Mucosa of descending colon (tissue), 3 donors: ENCODE results near the gene NID1. TPM values are rescaled to one million over a fixed set of nuclear protein-coding genes. Genes with fewer than 3 reads are reported as not detected.

Source experiments
- ATAC-seq: fragments of 200-7000 bp; cut with Tn5 transposase; one replicate; pipeline ENCODE4 v1.9.1; 2020; ENCODE audit warnings: mild to moderate bottlenecking, moderate library complexity
- DNase-seq, 3 donors: peaks; one replicate each; pipeline ENCODE4 v3.0.0-alpha.2; 2020
- H3K36me3 ChIP-seq: fragments of 200-600 bp; one replicate; pipeline ENCODE4 v1.8.0; 2021; ENCODE audit warnings: low read depth, mild to moderate bottlenecking
- H3K4me1 ChIP-seq: fragments of 200-600 bp; one replicate; pipeline ENCODE4 v1.8.0; 2021; ENCODE audit warnings: low read depth, mild to moderate bottlenecking
- H3K4me3 ChIP-seq: fragments of 200-600 bp; one replicate; pipeline ENCODE4 v1.8.0; 2021; ENCODE audit warnings: mild to moderate bottlenecking
- H3K9me3 ChIP-seq: fragments of 200-600 bp; one replicate; pipeline ENCODE4 v1.8.0; 2021; ENCODE audit warnings: mild to moderate bottlenecking
- CTCF ChIP-seq: fragments of 200-600 bp; IDR thresholded peaks from one replicate; pipeline ENCODE4 v1.8.0; 2022; ENCODE audit warnings: antibody characterized with exemption, mild to moderate bottlenecking
- intact Hi-C, 2 donors: fragments of 100-400 bp; cut with DNase I in 1 of 2; cut with micrococcal nuclease in 1 of 2; formaldehyde crosslinking; loops; one replicate each; pipeline versions ENCODE4 v1.11.0 to v1.11.1; 2022; cut with DNase I, micrococcal nuclease
- long read RNA-seq, 2 donors: library from polyadenylated mRNA; unstranded; transcript quantifications; one replicate each; pipeline ENCODE4 v2.0.0, GENCODE V29; 2019 to 2021
- total RNA-seq, 3 donors: library from RNA; stranded (reverse); fragmentation: NEBNext Ultra II Directional in 2 of 3; extraction: Animal tissue kit (Norgen Biotek cat#: 25700) in 2 of 3; gene quantifications; one replicate each; pipeline versions ENCODE4 v1.2.1 to v1.2.4, GENCODE V29; 2021 to 2023
- donor health status: DM: no; HTN: no; CAD: no; lungs with moderate emphysema.
- donor health status: DM: no; HTN: no; CAD: no.
- donor health status: DM: no; HTN: yes; CAD: no.

The NID1 gene
- 100 to 1,000 TPM in 1 of 3 donors, 10 to 100 TPM in 1, 1 to 10 TPM in 1; 7.2 to 118 (median 36.7) TPM for total RNA-seq
- long read RNA-seq, donor 1, full-length matches to known transcripts: 30 of 58 reads
- long read RNA-seq, donor 1, partial matches to known transcripts: 16 of 58 reads
- long read RNA-seq, donor 1, other reads (novel, unspliced or antisense): 12 of 58 reads
- long read RNA-seq, donor 2, full-length matches to known transcripts: 1 of 2 reads
- long read RNA-seq, donor 2, partial matches to known transcripts: 1 of 2 reads
- long read RNA-seq, donor 2, other reads (novel, unspliced or antisense): 0 of 2 reads

GRCh38 chr1:236064674-236065508, at the start of gene NID1:
NID1 (minus strand) TSS chr1:236065090; CDS start chr1:236065079, 11 bp downstream.
- Histone ChIP-seq H3K4me3 (peak within 1 kb of the TSS; percentile 34), H3K9me3 (no peaks in the 10 kb centered on the region), H3K4me1 (peaks cover 12% of the 10 kb centered on the region), H3K36me3 (no peaks in the 10 kb centered on the region)
- TF ChIP-seq CTCF: no peak
- ATAC-seq (peak; percentile 79), DNase-seq (peak; percentile 47 to 76 (median 74))
- intact Hi-C loops: no loop called here

- no peak for ATAC-seq
- intact Hi-C loops: loop anchor here in 1 of 2 donors (5.0 kb wide), 1 partner anchor 373 kb away; no protein-coding TSS in a partner anchor
- DNase-seq: no peak
- H3K4me1 ChIP-seq: no peaks in the 10 kb centered on the region
- H3K36me3 ChIP-seq: no peaks in the 10 kb centered on the region
- TF ChIP-seq CTCF: no peak
- H3K4me3 ChIP-seq: no peak overlapping the region
- H3K9me3 ChIP-seq: no peaks in the 10 kb centered on the region
Measured at GRCh38 chr1:236114076-236114747, 49.3 kb upstream of the NID1 start.

- Histone ChIP-seq H3K9me3 (no peaks in the 10 kb centered on the region), H3K36me3 (no peaks in the 10 kb centered on the region), H3K4me3 (no peak overlapping the region), H3K4me1 (no peaks in the 10 kb centered on the region)
- ATAC-seq (no peak), DNase-seq (no peak)
- intact Hi-C loops: loop anchor here in 1 of 2 donors (5.0 kb wide), 1 partner anchor 374 kb away; no protein-coding TSS in a partner anchor
- TF ChIP-seq CTCF: no peak
Measured at GRCh38 chr1:236113324-236114032, 48.6 kb upstream of the NID1 start.

- DNase-seq: no peak
- Histone ChIP-seq H3K9me3 (no peaks in the 10 kb centered on the region), H3K4me1 (no peaks in the 10 kb centered on the region), H3K36me3 (no peaks in the 10 kb centered on the region), H3K4me3 (no peak overlapping the region)
- no peak for TF ChIP-seq CTCF
- intact Hi-C loops: loop anchor here in 1 of 2 donors (5.0 kb wide), 1 partner anchor 375 kb away; no protein-coding TSS in a partner anchor
- no peak for ATAC-seq
Measured at GRCh38 chr1:236112332-236112627, 47.4 kb upstream of the NID1 start.
